ENCODE results near the gene KRTAP12-4. TPM values are rescaled to one million over a fixed set of nuclear protein-coding genes. Genes with fewer than 3 reads are reported as not detected.

Gene KRTAP12-4
- total RNA-seq, 4 donors from 2014 or later, result not detected

GRCh38 chr21:44636209-44637017 is 18.0 kb downstream of the KRTAP12-4 start:
- no peak overlapping the region for H3K4me3 ChIP-seq
- H3K27ac ChIP-seq, result no peak overlapping the region
- no peak for DNase-seq
- H3K27me3 ChIP-seq, result peaks cover 10% of the 10 kb centered on the region
- no peak for TF ChIP-seq CTCF (IDR thresholded peaks at IDR 0.05)
- TF ChIP-seq POLR2AphosphoS5 (IDR thresholded peaks at IDR 0.05), result no peak
- TF ChIP-seq POLR2A (IDR thresholded peaks at IDR 0.05), result no peak
- no peak for TF ChIP-seq EP300 (IDR thresholded peaks at IDR 0.05; ENCODE audit: low read depth)
- H3K36me3 ChIP-seq, result no peaks in the 10 kb centered on the region
- WGBS, 2 donors (ENCODE audit: low coverage in 1 of 2), result 80 to 85% methylated on average over 2 to 15 of the region's 15 CpGs
- H3K9me3 ChIP-seq, result peaks cover 4 to 18% of the 10 kb centered on the region in 2 donors
- in situ Hi-C loops (cut with MboI; ENCODE audit: low pct_ligation_motif_present in 1 of 4, low pct_unique_long_range_greater_than_20kb in 1 of 4, low sequenced_read_pairs in 3 of 4), result no loop called here
- intact Hi-C loops (cut with DNase I; ENCODE audit: low total_unique reads), result no loop called here
- H3K4me1 ChIP-seq, result no peaks in the 10 kb centered on the region

GRCh38 chr21:44632067-44632466 is 22.4 kb downstream of the KRTAP12-4 start:
- Histone ChIP-seq H3K27me3 (peaks cover 11% of the 10 kb centered on the region), H3K4me1 (no peaks in the 10 kb centered on the region), H3K4me3 (no peak overlapping the region), H3K36me3 (no peaks in the 10 kb centered on the region), H3K9me3 (peaks cover 4 to 18% of the 10 kb centered on the region in 2 donors), H3K27ac (no peak overlapping the region)
- 83 to 86% methylated on average over 1 of the region's 1 CpG for WGBS, 2 donors (ENCODE audit: low coverage in 1 of 2)
- TF ChIP-seq CTCF (IDR thresholded peaks at IDR 0.05), result no peak
- no peak for TF ChIP-seq POLR2A (IDR thresholded peaks at IDR 0.05)
- TF ChIP-seq EP300 (IDR thresholded peaks at IDR 0.05; ENCODE audit: low read depth), result no peak
- TF ChIP-seq POLR2AphosphoS5 (IDR thresholded peaks at IDR 0.05), result no peak
- intact Hi-C loops (cut with DNase I; ENCODE audit: low total_unique reads), result no loop called here
- DNase-seq, result no peak
- in situ Hi-C loops (cut with MboI; ENCODE audit: low pct_ligation_motif_present in 1 of 4, low pct_unique_long_range_greater_than_20kb in 1 of 4, low sequenced_read_pairs in 3 of 4), result no loop called here

- H3K36me3 ChIP-seq, result no peaks in the 10 kb centered on the region
- 68 to 88% methylated on average over 2 of the region's 2 CpGs for WGBS, 2 donors (ENCODE audit: low coverage in 1 of 2)
- intact Hi-C loops (cut with DNase I; ENCODE audit: low total_unique reads), result no loop called here
Observed at GRCh38 chr21:44630440-44630839, 24.0 kb downstream of the KRTAP12-4 start.

More at GRCh38 chr21:44630440-44630839, 24.0 kb downstream of the KRTAP12-4 start:
- TF ChIP-seq POLR2A (IDR thresholded peaks at IDR 0.05) (no peak), EP300 (IDR thresholded peaks at IDR 0.05; ENCODE audit: low read depth) (no peak), CTCF (IDR thresholded peaks at IDR 0.05) (no peak), POLR2AphosphoS5 (IDR thresholded peaks at IDR 0.05) (no peak)
- no peak overlapping the region for H3K27ac ChIP-seq
- peaks cover 11% of the 10 kb centered on the region for H3K27me3 ChIP-seq
- no peak for DNase-seq
- in situ Hi-C loops (cut with MboI; ENCODE audit: low pct_ligation_motif_present in 1 of 4, low pct_unique_long_range_greater_than_20kb in 1 of 4, low sequenced_read_pairs in 3 of 4), result no loop called here
- H3K9me3 ChIP-seq, result peaks cover 4 to 18% of the 10 kb centered on the region in 2 donors
- no peak overlapping the region for H3K4me3 ChIP-seq
- no peaks in the 10 kb centered on the region for H3K4me1 ChIP-seq
